HepG2 (cell line): Measurements from ENCODE around the gene TUBA1A. TPM values are rescaled to one million over a fixed set of nuclear protein-coding genes. Genes with fewer than 3 reads are reported as not detected.

ENCODE experiments used
- ATAC-seq: fragments of 200-7000 bp; cut with Tn5 transposase; 3 replicates; pipeline ENCODE4 v1.9.1; 2020; ENCODE audit warnings: mild to moderate bottlenecking, moderate library complexity
- BruUV-seq: library from RNA; stranded (reverse); fragments of 400-500 nt; replicated peaks from 2 replicates; lab custom pipeline; 2021; lab: Mats Ljungman, UMichigan
- CTCF ChIA-PET: fragments of 300-600 bp; formaldehyde crosslinking; extraction: SDS; loops from one replicate; lab custom pipeline; 2021; ENCODE audit warnings: low total read pairs, inconsistent platforms, low intra/inter-chr PET ratio; lab: Yijun Ruan, JAX
- POLR2A ChIA-PET: fragments of 350-600 bp; sonication (Branson Sonifier 250); formaldehyde crosslinking; loops from one replicate; lab custom pipeline; 2020; ENCODE audit warnings: antibody characterized with exemption, inconsistent platforms; lab: Yijun Ruan, JAX
- DNase-seq: peaks from one replicate; pipeline ENCODE4 v3.0.0-alpha.2; 2015; ENCODE audit warnings: low spot score
- FAIRE-seq: peaks from 3 replicates; lab custom pipeline; 2011; peaks lifted over from hg19 to GRCh38; lab: Jason Lieb, UNC
- H2AFZ ChIP-seq: one replicate; pipeline ENCODE4 v1.6.1; 2011; ENCODE audit warnings: low read length, inconsistent platforms
- H3K27ac ChIP-seq: fragments of 300-600 bp; 3 replicates; pipeline ENCODE4 v1.8.0; 2011; ENCODE audit warnings: mixed run types, mild to moderate bottlenecking, mixed read lengths, low read length, inconsistent platforms; ENCODE audit not compliant: insufficient read depth; ENCODE audit errors: extremely low read length
- H3K27me3 ChIP-seq, 2 experiments: fragments of 200-600 bp in 1 of 2; 2 replicates in 1 of 2; 3 replicates in 1 of 2; pipeline versions ENCODE4 v1.6.0 to v1.8.0; 2011; ENCODE audit warnings: low read length in 2 of 2, mild to moderate bottlenecking in 2 of 2, moderate library complexity in 2 of 2, inconsistent platforms in 1 of 2; ENCODE audit not compliant: insufficient read depth in 2 of 2, control insufficient read depth in 1 of 2
- H3K36me3 ChIP-seq, 2 experiments: fragments of 200-600 bp in 1 of 2; replicated peaks in 1 of 2; 2 replicates in 1 of 2; 3 replicates in 1 of 2; pipeline versions ENCODE4 v1.5.1 to v1.8.0; 2011; ENCODE audit warnings: low read length in 2 of 2, inconsistent platforms in 1 of 2; ENCODE audit not compliant: insufficient read depth in 2 of 2, control insufficient read depth in 1 of 2
- H3K4me1 ChIP-seq: 2 replicates; pipeline ENCODE4 v1.5.1; 2012; ENCODE audit warnings: low read length, inconsistent platforms; ENCODE audit not compliant: insufficient read depth
- H3K4me2 ChIP-seq: 2 replicates; pipeline ENCODE4 v1.6.0; 2011; ENCODE audit warnings: low read depth, low read length, inconsistent platforms
- H3K4me3 ChIP-seq, 3 experiments: fragments of 200-600 bp in 1 of 3; sonication (generic), shearing (Covaris generic) in 1 of 3; replicated peaks in 1 of 3; 2 replicates each; pipeline ENCODE4 v1.5.1; 2011 to 2016; ENCODE audit warnings: low read length in 3 of 3, inconsistent platforms in 2 of 3, low read depth in 2 of 3, mild to moderate bottlenecking in 2 of 3, control low read depth in 1 of 3, mixed read lengths in 1 of 3; ENCODE audit not compliant: insufficient read depth in 1 of 3
- H3K79me2 ChIP-seq: one replicate; pipeline ENCODE4 v1.6.1; 2011; ENCODE audit warnings: low read length, inconsistent platforms; ENCODE audit not compliant: insufficient read depth
- H3K9ac ChIP-seq: 2 replicates; pipeline ENCODE4 v1.6.0; 2011; ENCODE audit warnings: mild to moderate bottlenecking, low read depth, low read length, inconsistent platforms; ENCODE audit not compliant: insufficient read depth
- H3K9me3 ChIP-seq: 2 replicates; pipeline ENCODE4 v1.5.1; 2012; ENCODE audit warnings: mild to moderate bottlenecking, low read length
- H4K20me1 ChIP-seq: 2 replicates; pipeline ENCODE4 v1.6.0; 2011; ENCODE audit warnings: inconsistent platforms, mild to moderate bottlenecking, low read length, moderate library complexity; ENCODE audit not compliant: insufficient read depth
- HOMEZ ChIP-seq: IDR thresholded peaks from 2 replicates; pipeline ENCODE4 v1.6.1; 2016; ENCODE audit warnings: low read depth
- RBFOX2 ChIP-seq: fragments of 200-400 bp; formaldehyde crosslinking; IDR thresholded peaks from 2 replicates; pipeline ENCODE4 v1.6.1; 2017; ENCODE audit warnings: low read depth, mild to moderate bottlenecking, low read length
- STAT6 ChIP-seq: sonication (generic); formaldehyde crosslinking; IDR thresholded peaks from 2 replicates; pipeline ENCODE4 v1.4.0; 2020; ENCODE audit warnings: missing genetic modification reagents, mild to moderate bottlenecking, borderline replicate concordance
- THAP7 ChIP-seq: sonication (generic); formaldehyde crosslinking; IDR thresholded peaks from 2 replicates; pipeline ENCODE4 v1.8.1; 2023; ENCODE audit warnings: mild to moderate bottlenecking, missing genetic modification reagents
- ZBTB1 ChIP-seq: sonication (generic); formaldehyde crosslinking; IDR thresholded peaks from 2 replicates; pipeline ENCODE4 v1.4.0; 2020; ENCODE audit warnings: missing genetic modification reagents, borderline replicate concordance
- ZNF329 ChIP-seq: sonication (generic); formaldehyde crosslinking; IDR thresholded peaks from 2 replicates; pipeline ENCODE4 v1.9.0; 2021; ENCODE audit warnings: low read depth, mild to moderate bottlenecking, missing genetic modification reagents
- ZNF792 ChIP-seq: IDR thresholded peaks from 2 replicates; pipeline ENCODE4 v1.6.1; 2016
- ZNF841 ChIP-seq: sonication (generic); formaldehyde crosslinking; IDR thresholded peaks from 2 replicates; pipeline ENCODE4 v1.8.1; 2023; ENCODE audit warnings: missing genetic modification reagents, borderline replicate concordance
- WGBS: methylation state at CpG from one replicate; pipeline ENCODE4 v1.1.6; 2017; ENCODE audit warnings: low lambda C conversion rate; 5-methylcytosine and 5-hydroxymethylcytosine counted together
- in situ Hi-C: cut with HindIII; loops from 2 replicates; pipeline ENCODE4 v1.10.0; 2017; ENCODE audit warnings: low pct_unique_long_range_greater_than_20kb; ENCODE audit not compliant: extremely low pct_ligation_motif_present
- intact Hi-C: fragments of 100-400 bp; cut with micrococcal nuclease; formaldehyde crosslinking; loops from one replicate; pipeline ENCODE4 v1.10.0; 2022; ENCODE audit not compliant: unreplicated experiment
- polyA plus RNA-seq, 8 experiments: library from polyadenylated mRNA; depleted of rRNA in 3 of 8; stranded (reverse) in 7 of 8; unstranded in 1 of 8; fragments of >200 nt; fragmentation: Illumina TruSeq in 4 of 8; extraction: Trizol in 4 of 8; gene quantifications; 2 replicates each; pipeline versions ENCODE4 v1.2.1 to v1.2.3, GENCODE V29; 2011 to 2016; ENCODE audit warnings: low read depth in 4 of 8, missing spikeins in 1 of 8, mixed read lengths in 1 of 8; ENCODE audit not compliant: insufficient read depth in 1 of 8
- total RNA-seq, 5 experiments: library from RNA; depleted of rRNA; stranded (reverse); fragments of >200 nt; fragmentation: Illumina TruSeq; extraction: Trizol; gene quantifications; 2 replicates each; pipeline ENCODE4 v1.2.3, GENCODE V29; 2016; ENCODE audit warnings: low read depth in 1 of 5

TUBA1A gene
- total and polyA plus RNA-seq, 2 of the 13 experiments (the other 11 are each of a cell fraction or from before 2014, with no cell fraction given): 20.7 to 24.8 TPM

GRCh38 chr12:49138999-49139398 is 49.9 kb downstream of the TUBA1A start (continued):
- TF ChIP-seq HOMEZ (CRISPR knock-in tag): no peak

GRCh38 chr12:49138587-49138986 is 50.3 kb downstream of the TUBA1A start:
- no peak for ATAC-seq
- DNase-seq: no peak
- Histone ChIP-seq H3K79me2 (no peaks in the 10 kb centered on the region), H4K20me1 (no peaks in the 10 kb centered on the region), H3K27ac (no peak overlapping the region), H3K9me3 (no peaks in the 10 kb centered on the region), H2AFZ (no peak overlapping the region), H3K4me1 (peaks cover 6% of the 10 kb centered on the region), H3K9ac (no peak overlapping the region), H3K4me3 (no peak overlapping the region), H3K27me3 (no peaks in the 10 kb centered on the region), H3K36me3 (no peaks in the 10 kb centered on the region), H3K4me2 (no peak overlapping the region)
- intact Hi-C loops (no loop called here), in situ Hi-C loops (no loop called here)
- ChIA-PET POLR2A (no interaction called here), CTCF (no interaction called here)
- no TSS peak for BruUV-seq
- no peak for FAIRE-seq
- TF ChIP-seq RBFOX2: no peak
- 53% methylated on average over 2 of the region's 2 CpGs for WGBS

GRCh38 chr12:49137476-49137875 is 51.4 kb downstream of the TUBA1A start:
- DNase-seq (no peak), ATAC-seq (no peak), FAIRE-seq (no peak)
- Histone ChIP-seq H2AFZ (no peak overlapping the region), H3K27me3 (no peaks in the 10 kb centered on the region), H3K36me3 (no peaks in the 10 kb centered on the region), H3K4me2 (no peak overlapping the region), H3K27ac (no peak overlapping the region), H3K79me2 (no peaks in the 10 kb centered on the region), H3K4me1 (peaks cover 17% of the 10 kb centered on the region), H3K9ac (no peak overlapping the region), H3K9me3 (no peaks in the 10 kb centered on the region), H4K20me1 (no peaks in the 10 kb centered on the region), H3K4me3 (no peak overlapping the region)
- intact Hi-C loops (no loop called here), in situ Hi-C loops (no loop called here)
- ChIA-PET POLR2A (no interaction called here), CTCF (no interaction called here)
- WGBS: 100% methylated on average over 1 of the region's 1 CpG
- no peak for TF ChIP-seq ZNF329 (CRISPR knock-in tag)
- TF ChIP-seq ZBTB1 (CRISPR knock-in tag): no peak
- no peak for TF ChIP-seq STAT6
- no peak for TF ChIP-seq ZNF841 (CRISPR knock-in tag)
- no peak for TF ChIP-seq ZNF792 (CRISPR knock-in tag)
- no peak for TF ChIP-seq THAP7 (CRISPR knock-in tag)
- BruUV-seq: no TSS peak
